Measurements from ENCODE around the gene RAPGEF3. TPM values are rescaled to one million over a fixed set of nuclear protein-coding genes. Genes with fewer than 3 reads are reported as not detected.

Gene RAPGEF3
- total and polyA plus RNA-seq, 9 of the 15 experiments (the other 6 are each of a cell fraction or from before 2014, with no cell fraction given): 0.03 to 0.78 (median 0.37) TPM; not detected in 1

- peak; percentile 27 for TF ChIP-seq LEF1 (IDR thresholded peaks at IDR 0.05)
- no peak for TF ChIP-seq CHD7 (IDR thresholded peaks at IDR 0.05; ENCODE audit: low read depth, low read length)
- TF ChIP-seq ZNF512 (tag; IDR thresholded peaks at IDR 0.05): no peak
- TF ChIP-seq CBX3 (IDR thresholded peaks at IDR 0.05; ENCODE audit: borderline replicate concordance in 1 of 2, low read length in 2 of 2): no peak; a peak in 1 of 3 replicates
- no peak for TF ChIP-seq COPS2 (conservative IDR thresholded peaks at IDR 0.05)
- no peak for TF ChIP-seq BMI1 (IDR thresholded peaks at IDR 0.05; ENCODE audit: low read length)
- TF ChIP-seq ZBTB33 (CRISPR knock-in tag; IDR thresholded peaks at IDR 0.05): no peak
- TF ChIP-seq HINFP (tag; conservative IDR thresholded peaks at IDR 0.05; ENCODE audit: low read depth): no peak
- peak; percentile 99 for TF ChIP-seq SAFB (IDR thresholded peaks at IDR 0.05; ENCODE audit: borderline replicate concordance, low read depth, low read length)
- peak; percentile 93 for TF ChIP-seq NFE2 (IDR thresholded peaks at IDR 0.05; ENCODE audit: low read depth)
Measured at GRCh38 chr12:47705566-47706425, 52.9 kb downstream of the RAPGEF3 start, which contains the start of gene RPAP3 (continued).
